Cortex of kidney (tissue), 1 donor: Measurements from ENCODE around the gene MTCL1.

Experiments
- DNase-seq: peaks from one replicate; lab custom pipeline; 2025; lab: John Stamatoyannopoulos, UW

Gene MTCL1

DNA sequence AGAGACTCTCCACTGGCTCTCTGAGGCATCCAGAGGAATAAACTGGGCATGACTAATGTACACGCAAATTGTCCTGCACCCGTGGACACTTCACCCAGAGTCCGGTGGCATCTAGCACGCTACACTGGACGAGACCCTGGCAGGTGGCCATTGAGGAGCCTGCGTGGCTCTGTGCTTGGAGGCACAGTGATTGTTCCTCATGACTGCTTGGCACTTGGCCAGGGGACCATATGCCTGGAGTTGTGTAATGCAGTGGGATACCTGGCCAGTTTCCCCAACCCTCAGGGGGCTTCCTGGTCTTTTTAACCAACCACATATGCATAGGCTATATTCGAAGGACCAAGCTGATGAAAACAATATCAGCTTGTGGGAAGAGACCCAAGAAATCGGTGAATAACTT is 66.6 kb downstream of the MTCL1 start:
- DNase-seq: no peak

DNA sequence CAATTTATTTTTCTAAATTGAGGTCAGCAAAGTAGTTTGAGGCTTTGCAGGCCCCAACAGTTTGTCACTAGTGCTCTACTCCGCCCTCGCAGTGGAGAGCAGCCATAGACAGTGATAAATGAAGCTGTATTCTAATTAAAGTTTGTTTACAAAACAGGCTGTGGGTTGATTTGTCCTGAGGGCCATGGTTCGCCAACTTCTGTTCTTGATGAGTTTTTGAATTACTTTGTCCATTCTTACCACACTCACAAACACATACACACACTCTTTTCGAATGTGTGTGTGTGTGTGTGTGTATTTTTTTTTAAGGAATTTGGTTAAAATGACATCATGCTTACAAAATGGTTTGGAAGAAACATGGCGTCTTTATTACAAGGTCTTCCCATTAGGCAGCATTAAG is 68.6 kb downstream of the MTCL1 start:
- DNase-seq: no peak

GRCh38 chr18:8776013-8776943 is 70.9 kb downstream of the MTCL1 start:
- no peak for DNase-seq

DNA sequence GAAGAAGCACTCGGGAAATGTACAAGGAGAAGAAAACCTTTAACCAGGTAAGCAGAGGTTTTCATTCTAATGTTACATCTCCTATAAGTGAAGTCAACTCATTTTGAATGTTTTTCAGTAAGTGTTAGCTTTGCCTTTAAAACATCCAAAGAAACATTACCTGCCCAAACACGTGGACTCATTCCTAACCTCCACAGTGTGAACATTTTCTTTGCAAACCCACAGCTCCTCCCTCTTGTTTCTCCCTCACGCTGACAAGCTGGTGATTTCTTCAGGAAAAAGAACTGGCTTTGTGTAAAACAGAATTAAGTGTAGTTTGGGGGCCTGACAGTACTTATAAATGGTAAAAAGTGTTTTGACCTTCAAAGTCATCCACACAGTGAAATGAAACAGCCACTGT is 72.5 kb downstream of the MTCL1 start:
- no peak for DNase-seq

GRCh38 chr18:8778386-8778785 is 73.0 kb downstream of the MTCL1 start:
- no peak for DNase-seq

DNA sequence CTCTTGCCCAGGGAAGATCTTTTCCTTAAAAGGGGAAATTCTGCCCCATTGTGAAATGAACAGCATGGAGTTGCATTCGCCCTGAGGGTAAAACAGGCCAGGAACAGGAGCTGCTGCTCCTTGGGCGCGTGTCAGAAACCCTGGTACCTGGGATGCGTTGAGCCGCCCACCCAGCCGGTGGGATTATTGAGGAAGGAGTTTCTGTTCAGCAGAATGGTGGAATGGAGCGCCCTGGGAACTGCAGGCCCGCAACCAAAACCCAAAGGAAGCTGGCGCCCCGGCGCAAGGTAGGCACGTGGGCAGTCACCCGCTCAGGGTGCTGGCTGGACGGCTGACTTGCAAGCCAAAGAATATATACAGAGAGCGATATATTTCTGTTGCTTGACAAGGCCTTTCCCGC is 73.5 kb downstream of the MTCL1 start:
- DNase-seq: no peak

DNA sequence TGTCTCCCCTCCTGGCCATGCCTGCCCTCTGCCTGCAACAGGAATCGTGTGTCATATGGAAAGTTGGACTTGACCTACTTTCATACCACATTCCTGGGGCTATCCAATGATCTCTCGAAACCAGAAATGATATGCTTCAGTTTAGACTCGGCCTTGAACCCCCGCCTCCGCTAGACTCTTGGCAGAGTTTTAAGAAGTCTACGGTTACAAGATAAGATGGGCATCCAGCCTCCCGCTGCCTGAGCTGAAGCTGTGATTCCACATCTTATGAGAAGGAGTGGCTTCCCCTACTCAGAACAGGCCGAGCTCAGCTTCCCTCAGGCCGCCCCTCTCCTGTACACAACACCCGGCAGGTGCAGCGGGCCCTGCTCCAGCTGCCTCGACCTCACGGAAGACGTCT is 73.9 kb downstream of the MTCL1 start:
- no peak for DNase-seq

DNA sequence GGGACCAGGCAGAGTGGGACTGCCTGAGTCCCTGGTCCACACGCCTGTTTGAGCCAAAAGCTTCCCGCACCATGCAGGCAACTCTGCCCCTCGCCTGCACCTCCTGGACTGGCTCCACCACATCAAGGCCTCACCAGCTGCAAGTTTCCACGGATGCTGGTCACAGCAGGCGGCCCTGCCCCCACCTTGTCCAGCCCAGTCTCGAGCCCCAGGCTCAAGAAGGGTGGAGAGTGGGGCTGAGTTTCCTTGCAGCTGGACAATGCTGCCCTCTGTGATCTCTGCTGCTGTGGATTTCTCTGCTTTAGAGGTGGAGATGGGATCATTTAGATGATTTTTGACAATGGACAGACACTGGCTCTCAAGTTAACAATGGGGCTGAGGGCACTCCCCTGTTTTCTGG is 74.9 kb downstream of the MTCL1 start:
- DNase-seq: no peak

- no peak for DNase-seq
These were observed 76.3 kb downstream of the MTCL1 start for GRCh38 chr18:8781671-8782070.

GRCh38 chr18:8783335-8783993 is 78.1 kb downstream of the MTCL1 start:
- DNase-seq: no peak

DNA sequence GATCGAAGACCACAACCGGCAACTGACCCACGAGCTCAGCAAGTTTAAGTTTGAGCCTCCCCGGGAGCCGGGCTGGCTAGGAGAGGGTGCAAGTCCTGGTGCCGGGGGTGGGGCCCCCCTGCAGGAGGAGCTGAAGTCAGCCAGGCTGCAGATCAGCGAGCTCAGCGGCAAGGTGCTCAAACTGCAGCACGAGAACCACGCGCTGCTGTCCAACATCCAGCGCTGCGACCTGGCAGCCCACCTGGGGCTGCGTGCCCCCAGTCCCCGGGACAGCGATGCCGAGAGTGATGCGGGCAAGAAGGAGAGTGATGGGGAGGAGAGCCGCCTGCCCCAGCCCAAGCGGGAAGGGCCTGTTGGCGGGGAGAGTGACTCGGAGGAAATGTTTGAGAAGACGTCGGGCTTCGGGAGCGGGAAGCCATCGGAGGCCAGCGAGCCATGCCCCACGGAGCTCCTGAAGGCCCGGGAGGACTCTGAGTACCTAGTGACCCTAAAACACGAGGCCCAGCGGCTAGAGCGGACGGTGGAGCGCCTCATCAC is 78.7 kb downstream of the MTCL1 start:
- DNase-seq: no peak

GRCh38 chr18:8785261-8785660 is 79.9 kb downstream of the MTCL1 start:
- DNase-seq: no peak

- no peak for DNase-seq
These were observed 80.6 kb downstream of the MTCL1 start for GRCh38 chr18:8785855-8786482.

GRCh38 chr18:8786483-8787370 is 81.4 kb downstream of the MTCL1 start:
- DNase-seq: no peak

GRCh38 chr18:8787371-8787670 is 82.0 kb downstream of the MTCL1 start:
- DNase-seq: no peak

GRCh38 chr18:8787794-8788193 is 82.4 kb downstream of the MTCL1 start:
- no peak for DNase-seq

DNA sequence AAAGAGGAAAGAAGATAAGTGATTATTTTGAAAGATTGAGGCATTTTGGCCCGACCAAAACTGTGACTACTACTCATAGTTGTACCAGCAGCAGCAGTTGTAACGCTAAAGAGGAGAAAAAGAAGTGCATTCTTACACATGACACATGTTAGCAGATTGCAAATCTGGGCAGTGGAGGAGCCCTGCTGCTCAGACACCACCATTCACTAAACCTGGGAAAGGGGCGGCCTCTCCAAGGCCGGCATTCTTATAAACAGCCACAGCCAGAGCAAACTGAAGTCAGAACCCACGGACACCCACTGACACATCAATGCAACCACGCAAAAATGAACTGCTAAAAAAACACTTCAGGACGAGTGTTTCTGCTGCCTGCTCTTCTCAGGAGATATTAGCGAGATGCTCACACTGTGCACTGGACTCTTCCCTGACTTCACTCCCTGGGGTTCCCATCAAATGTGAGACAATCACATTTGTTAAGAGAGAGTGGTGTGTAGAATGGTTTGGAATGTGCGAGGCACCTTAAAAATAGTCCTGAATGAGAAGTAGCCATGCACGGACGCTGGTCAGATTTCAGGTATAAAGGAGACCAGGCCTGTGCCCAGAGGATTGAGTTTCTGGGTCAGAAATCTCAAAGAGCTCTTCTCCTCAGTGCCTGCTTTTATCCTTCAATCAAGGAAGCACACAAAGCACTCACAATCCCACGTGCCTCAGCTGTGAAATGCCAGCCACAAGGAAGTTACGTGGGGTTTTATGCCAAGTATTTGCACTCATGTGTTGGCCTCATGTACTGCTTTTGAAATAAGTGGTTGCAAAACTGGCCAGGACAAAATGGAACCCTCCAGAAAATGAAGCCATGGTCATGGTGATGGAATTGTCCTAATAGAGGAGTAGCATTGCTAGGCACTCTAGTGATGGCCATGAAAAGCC is 83.4 kb downstream of the MTCL1 start:
- DNase-seq: no peak

GRCh38 chr18:8791171-8791651 is 85.9 kb downstream of the MTCL1 start:
- DNase-seq: no peak

- DNase-seq: no peak
These were observed 87.4 kb downstream of the MTCL1 start for GRCh38 chr18:8792688-8793316.
